ENCODE results near the gene DNAJB2.

- no peak for TF ChIP-seq POLR2AphosphoS5 (IDR thresholded peaks at IDR 0.05; ENCODE audit: low read depth, low read length)
- peak; percentile 78; the same call in 1 of the 2 replicates for TF ChIP-seq SP1 (IDR thresholded peaks at IDR 0.05; ENCODE audit: low read depth, low read length)
- TF ChIP-seq POLR2A (IDR thresholded peaks at IDR 0.05; ENCODE audit: control extremely low read depth in 1 of 2, low read depth in 2 of 2, low read length in 2 of 2) = 0 out of 3 replicates have a peak, but pooled peaks of 1 of the 2 experiments have one; percentile 31
- TF ChIP-seq CTCF (IDR thresholded peaks at IDR 0.05; ENCODE audit: control extremely low read depth in 1 of 3, insufficient read depth in 1 of 3, low read depth in 1 of 3, low read length in 3 of 3) = no peak
- TF ChIP-seq NRF1 (IDR thresholded peaks at IDR 0.05; ENCODE audit: low read depth, low read length) = no peak
- no peak for TF ChIP-seq RFX5 (IDR thresholded peaks at IDR 0.05; ENCODE audit: borderline replicate concordance, low read depth, low read length)
- peak; percentile 58 to 92; a peak in 1 of 4 replicates for TF ChIP-seq HDAC2 (IDR thresholded peaks at IDR 0.05; ENCODE audit: borderline replicate concordance in 1 of 2, low read depth in 2 of 2, low read length in 2 of 2)
- TF ChIP-seq E2F6 (IDR thresholded peaks at IDR 0.05) = no peak
- TF ChIP-seq SIN3A (conservative IDR thresholded peaks at IDR 0.05 in 1 of 2, IDR thresholded peaks at IDR 0.05 in 1 of 2; ENCODE audit: low read depth in 1 of 2, low read length in 2 of 2) = peak; percentile 86 to 89; a peak in 2 of 4 replicates
- TF ChIP-seq EGR1 (IDR thresholded peaks at IDR 0.05; ENCODE audit: borderline replicate concordance, low read depth, low read length) = no peak
These were observed at the start of gene DNAJB2 for GRCh38 chr2:219279151-219279915.

Data from H1 (cell line).